Parathyroid adenoma (tissue), 2 donors: ENCODE results near the gene TRAF1.

Experiments used
- H2AFZ ChIP-seq: fragments of 300-600 bp; sonication (generic); one replicate; pipeline ENCODE4 v1.7.0; 2017; ENCODE audit warnings: antibody characterized with exemption, mild to moderate bottlenecking
- H3K27ac ChIP-seq: fragments of 300-600 bp; sonication (generic); one replicate; pipeline ENCODE4 v1.7.0; 2017
- H3K27me3 ChIP-seq: fragments of 300-600 bp; sonication (generic); one replicate; pipeline ENCODE4 v1.7.0; 2017; ENCODE audit warnings: low read length; ENCODE audit not compliant: control insufficient read depth, insufficient read depth
- H3K36me3 ChIP-seq: fragments of 300-600 bp; sonication (generic); one replicate; pipeline ENCODE4 v1.7.0; 2017; ENCODE audit warnings: low read length; ENCODE audit not compliant: control insufficient read depth, insufficient read depth
- H3K4me1 ChIP-seq: fragments of 300-600 bp; sonication (generic); one replicate; pipeline ENCODE4 v1.7.0; 2017; ENCODE audit warnings: control low read depth
- H3K4me2 ChIP-seq: fragments of 300-600 bp; sonication (generic); one replicate; pipeline ENCODE4 v1.7.0; 2017; ENCODE audit warnings: low read length
- H3K4me3 ChIP-seq: fragments of 300-600 bp; sonication (generic); one replicate; pipeline ENCODE4 v1.7.0; 2017; ENCODE audit warnings: low read depth, low read length
- H3K79me2 ChIP-seq: fragments of 300-600 bp; sonication (generic); one replicate; pipeline ENCODE4 v1.7.0; 2017; ENCODE audit warnings: control low read depth
- H3K9ac ChIP-seq: fragments of 300-600 bp; sonication (generic); one replicate; pipeline ENCODE4 v1.7.0; 2017; ENCODE audit warnings: mild to moderate bottlenecking
- H3K9me3 ChIP-seq: fragments of 300-600 bp; sonication (generic); one replicate; pipeline ENCODE4 v1.7.0; 2017; ENCODE audit warnings: low read length; ENCODE audit not compliant: control insufficient read depth
- CTCF ChIP-seq: fragments of 300-600 bp; sonication (generic); IDR thresholded peaks from one replicate; pipeline ENCODE4 v1.7.0; 2017; ENCODE audit warnings: antibody characterized with exemption, mild to moderate bottlenecking
- donor health status: primary hyperparathyroidism.

The TRAF1 gene

DNA sequence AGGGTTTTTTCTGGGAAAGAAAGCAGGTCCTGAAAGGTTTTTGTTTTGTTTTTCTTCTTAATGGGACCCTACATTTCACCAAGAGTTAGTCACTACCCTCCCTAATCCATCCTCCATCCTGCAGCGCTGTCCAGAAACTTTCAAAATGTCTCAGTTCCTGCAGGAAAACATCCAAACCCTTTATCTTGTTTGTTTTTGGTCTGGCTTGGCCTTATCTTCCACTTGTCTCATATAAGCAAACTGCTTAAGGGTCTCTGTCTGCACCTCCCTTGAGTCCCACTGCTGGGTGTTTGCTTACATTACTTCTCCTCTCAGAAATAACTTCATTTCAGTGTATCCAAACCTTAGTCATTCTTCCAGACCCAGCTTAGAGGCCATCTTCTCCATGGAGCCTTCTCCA is 11.0 kb upstream of the TRAF1 start:
- Histone ChIP-seq H3K27ac (no peak overlapping the region), H3K4me1 (peaks cover 17% of the 10 kb centered on the region)

GRCh38 chr9:120937127-120937526 is 10.5 kb upstream of the TRAF1 start:
- H3K79me2 ChIP-seq: no peaks in the 10 kb centered on the region
- no peak overlapping the region for H3K4me3 ChIP-seq
- H2AFZ ChIP-seq: no peak overlapping the region
- H3K27me3 ChIP-seq: no peaks in the 10 kb centered on the region
- TF ChIP-seq CTCF: no peak
- H3K36me3 ChIP-seq: no peaks in the 10 kb centered on the region
- no peaks in the 10 kb centered on the region for H3K9me3 ChIP-seq
- H3K4me2 ChIP-seq: no peak overlapping the region
- no peak overlapping the region for H3K9ac ChIP-seq
- H3K27ac ChIP-seq: no peak overlapping the region
- peaks cover 17% of the 10 kb centered on the region for H3K4me1 ChIP-seq

More for the DNA sequence above, 11.0 kb upstream of the TRAF1 start:
- Histone ChIP-seq H3K79me2 (no peaks in the 10 kb centered on the region), H2AFZ (no peak overlapping the region), H3K27me3 (no peaks in the 10 kb centered on the region), H3K9me3 (no peaks in the 10 kb centered on the region), H3K36me3 (no peaks in the 10 kb centered on the region), H3K4me2 (no peak overlapping the region), H3K4me3 (no peak overlapping the region), H3K9ac (no peak overlapping the region)
- no peak for TF ChIP-seq CTCF

DNA sequence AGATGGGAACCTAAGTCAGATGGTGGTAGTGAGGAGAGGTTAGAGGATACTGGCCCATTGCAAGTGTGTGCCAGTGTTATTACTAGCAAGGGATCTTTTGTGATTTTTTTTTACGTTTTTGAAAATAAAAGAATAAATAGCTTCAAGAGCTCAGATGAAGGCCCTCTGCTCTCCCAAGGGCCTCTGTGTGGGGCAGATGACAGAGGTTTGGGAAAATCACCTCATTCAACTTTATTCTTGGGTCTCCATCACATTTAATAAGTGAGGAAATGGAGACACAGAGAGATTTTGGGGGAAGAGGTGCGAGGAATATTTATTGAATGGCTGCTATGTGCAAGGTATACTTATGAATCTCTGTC is 10.1 kb upstream of the TRAF1 start:
- H3K27ac ChIP-seq: no peak overlapping the region
- H3K36me3 ChIP-seq: no peaks in the 10 kb centered on the region
- no peak for TF ChIP-seq CTCF
- H3K79me2 ChIP-seq: no peaks in the 10 kb centered on the region
- H3K9ac ChIP-seq: no peak overlapping the region
- no peak overlapping the region for H3K4me3 ChIP-seq
- H3K4me2 ChIP-seq: no peak overlapping the region
- peaks cover 17% of the 10 kb centered on the region for H3K4me1 ChIP-seq
- no peaks in the 10 kb centered on the region for H3K27me3 ChIP-seq
- no peak overlapping the region for H2AFZ ChIP-seq
- no peaks in the 10 kb centered on the region for H3K9me3 ChIP-seq

GRCh38 chr9:120936011-120936763 is 9.6 kb upstream of the TRAF1 start:
- Histone ChIP-seq H3K9ac (no peak overlapping the region), H3K79me2 (no peaks in the 10 kb centered on the region), H3K27me3 (no peaks in the 10 kb centered on the region), H3K4me2 (peak overlapping the region; percentile 46), H3K9me3 (no peaks in the 10 kb centered on the region), H3K36me3 (no peaks in the 10 kb centered on the region), H3K27ac (peak overlapping the region; percentile 68), H3K4me1 (peaks cover 12% of the 10 kb centered on the region), H3K4me3 (no peak overlapping the region), H2AFZ (peak overlapping the region; percentile 74)
- TF ChIP-seq CTCF: peak; percentile 74

GRCh38 chr9:120935383-120935857 is 8.8 kb upstream of the TRAF1 start:
- no peaks in the 10 kb centered on the region for H3K36me3 ChIP-seq
- TF ChIP-seq CTCF: no peak
- peak overlapping the region; percentile 74 for H2AFZ ChIP-seq
- peak overlapping the region; percentile 68 for H3K27ac ChIP-seq
- no peaks in the 10 kb centered on the region for H3K27me3 ChIP-seq
- no peak overlapping the region for H3K9ac ChIP-seq
- peak overlapping the region; percentile 46 for H3K4me2 ChIP-seq
- peaks cover 12% of the 10 kb centered on the region for H3K4me1 ChIP-seq
- no peak overlapping the region for H3K4me3 ChIP-seq
- H3K9me3 ChIP-seq: no peaks in the 10 kb centered on the region
- no peaks in the 10 kb centered on the region for H3K79me2 ChIP-seq
